ENCODE data around the gene GPX4. TPM values are rescaled to one million over a fixed set of nuclear protein-coding genes. Genes with fewer than 3 reads are reported as not detected.

Gene GPX4
- total and polyA plus RNA-seq, 12 donors: 332 to 1,424 (median 704) TPM

GRCh38 chr19:1076951-1077350 is 26.8 kb upstream of the GPX4 start:
- no peak overlapping the region for H3K27ac ChIP-seq
- H3K4me1 ChIP-seq (replicated peaks in 1 of 2): no peaks in the 10 kb centered on the region
- DNase-seq: peak in 6 of 7 donors; percentile 45 to 77 (median 60)
- no peaks in the 10 kb centered on the region for H3K9me3 ChIP-seq (replicated peaks in 1 of 3)
- no peaks in the 10 kb centered on the region for H3K36me3 ChIP-seq (replicated peaks in 1 of 2)
- WGBS, 4 donors: 20 to 59% (median 49%) methylated on average over 1 to 16 of the region's 16 CpGs
- no peak for TF ChIP-seq POLR2A (IDR thresholded peaks at IDR 0.05)
- H3K27me3 ChIP-seq: peaks cover under 1% of the 10 kb centered on the region
- intact Hi-C loops (cut with DNase I): no loop called here
- no peak overlapping the region for H3K4me3 ChIP-seq

GRCh38 chr19:1079566-1080111 is 24.2 kb upstream of the GPX4 start:
- H3K27ac ChIP-seq: no peak overlapping the region
- no peaks in the 10 kb centered on the region for H3K36me3 ChIP-seq (replicated peaks in 1 of 2)
- no peaks in the 10 kb centered on the region for H3K27me3 ChIP-seq
- no peaks in the 10 kb centered on the region for H3K9me3 ChIP-seq (replicated peaks in 1 of 3)
- peaks cover 5 to 10% of the 10 kb centered on the region in 2 donors for H3K4me1 ChIP-seq (replicated peaks in 1 of 2)
- TF ChIP-seq POLR2A (IDR thresholded peaks at IDR 0.05) (no peak), CTCF (IDR thresholded peaks at IDR 0.05) (no peak)
- WGBS, 4 donors: 80 to 92% (median 92%) methylated on average over 18 to 45 of the region's 45 CpGs
- intact Hi-C loops (cut with DNase I): no loop called here
- H3K4me3 ChIP-seq: no peak overlapping the region
- peak in 1 of 7 donors; percentile 22 for DNase-seq

GRCh38 chr19:1080360-1081161 is 23.2 kb upstream of the GPX4 start:
- peaks cover 5 to 10% of the 10 kb centered on the region in 2 donors for H3K4me1 ChIP-seq (replicated peaks in 1 of 2)
- intact Hi-C loops (cut with DNase I): no loop called here
- WGBS, 4 donors: 92 to 100% (median 92%) methylated on average over 14 to 50 of the region's 50 CpGs
- H3K27ac ChIP-seq: no peak overlapping the region
- no peak for TF ChIP-seq CTCF (IDR thresholded peaks at IDR 0.05)
- peak in 1 of 7 donors; percentile 32 for DNase-seq
- H3K36me3 ChIP-seq (replicated peaks in 1 of 2): no peaks in the 10 kb centered on the region
- no peaks in the 10 kb centered on the region for H3K9me3 ChIP-seq (replicated peaks in 1 of 3)
- H3K4me3 ChIP-seq: no peak overlapping the region
- no peaks in the 10 kb centered on the region for H3K27me3 ChIP-seq

GRCh38 chr19:1081301-1082164 is 22.3 kb upstream of the GPX4 start:
- Histone ChIP-seq H3K9me3 (replicated peaks in 1 of 3) (no peaks in the 10 kb centered on the region), H3K4me3 (no peak overlapping the region), H3K27ac (no peak overlapping the region), H3K4me1 (replicated peaks in 1 of 2) (peaks cover 5 to 10% of the 10 kb centered on the region in 2 donors), H3K36me3 (replicated peaks in 1 of 2) (no peaks in the 10 kb centered on the region), H3K27me3 (no peaks in the 10 kb centered on the region)
- peak in 1 of 7 donors; percentile 29 for DNase-seq
- intact Hi-C loops (cut with DNase I): no loop called here
- 64 to 83% (median 75%) methylated on average over 13 to 58 of the region's 58 CpGs for WGBS, 4 donors
- TF ChIP-seq POLR2A (IDR thresholded peaks at IDR 0.05): no peak
- no peak for TF ChIP-seq CTCF (IDR thresholded peaks at IDR 0.05)
